ENCODE measurements around the gene DNAJA4.

DNAJA4 gene

DNA sequence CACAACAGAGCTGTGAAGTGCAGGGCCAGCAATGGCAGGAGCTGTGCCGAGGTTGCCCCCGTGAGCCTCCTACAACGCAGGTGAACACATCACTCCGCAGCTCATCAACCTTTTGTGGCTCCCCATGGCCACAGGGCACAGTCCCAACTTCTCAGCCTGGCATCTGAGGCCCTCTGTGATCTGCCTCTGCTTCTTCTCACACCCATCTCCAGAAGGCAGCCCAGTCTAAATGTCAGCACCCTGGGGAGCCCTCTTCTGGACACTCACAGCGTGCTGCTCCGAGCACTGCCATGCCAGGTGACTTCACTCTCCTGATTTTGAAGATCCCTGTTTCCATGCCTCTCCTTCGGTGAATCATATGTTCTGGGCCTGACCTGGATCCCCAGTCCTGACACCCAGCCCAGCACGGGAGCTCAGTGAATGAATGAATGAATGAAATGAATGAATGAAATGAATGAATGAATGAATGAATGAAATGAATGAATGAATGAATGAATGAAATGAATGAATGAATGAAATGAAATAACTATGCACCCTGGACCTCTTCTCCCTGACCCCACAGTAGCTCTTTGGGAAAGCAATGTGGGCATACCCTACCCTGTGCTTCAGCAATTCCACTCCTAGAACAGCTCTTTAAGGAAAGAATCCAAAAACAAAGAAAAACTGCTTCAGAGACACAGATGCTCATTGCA, 52.9 kb downstream of the DNAJA4 start:
- no peak for DNase-seq

DNA sequence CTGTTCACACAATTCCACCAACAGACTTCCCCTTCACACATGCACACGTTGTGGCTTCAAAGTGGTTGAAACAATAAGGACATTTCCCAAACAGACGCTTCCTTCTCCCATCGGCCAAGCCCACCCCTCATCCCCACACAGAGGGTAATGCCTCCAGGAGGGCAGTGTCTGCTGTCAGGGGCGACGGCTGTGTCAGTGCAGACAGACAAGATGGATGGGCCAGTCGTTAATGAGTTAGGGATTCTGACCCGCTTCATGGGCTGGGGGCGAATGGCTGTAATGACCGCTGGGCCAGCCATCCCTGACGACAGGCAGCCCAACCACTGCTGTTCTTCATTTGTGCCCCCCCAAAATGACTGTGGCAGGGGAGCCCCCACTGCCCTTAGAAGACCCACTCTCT, 55.2 kb downstream of the DNAJA4 start:
- no peak for DNase-seq

DNA sequence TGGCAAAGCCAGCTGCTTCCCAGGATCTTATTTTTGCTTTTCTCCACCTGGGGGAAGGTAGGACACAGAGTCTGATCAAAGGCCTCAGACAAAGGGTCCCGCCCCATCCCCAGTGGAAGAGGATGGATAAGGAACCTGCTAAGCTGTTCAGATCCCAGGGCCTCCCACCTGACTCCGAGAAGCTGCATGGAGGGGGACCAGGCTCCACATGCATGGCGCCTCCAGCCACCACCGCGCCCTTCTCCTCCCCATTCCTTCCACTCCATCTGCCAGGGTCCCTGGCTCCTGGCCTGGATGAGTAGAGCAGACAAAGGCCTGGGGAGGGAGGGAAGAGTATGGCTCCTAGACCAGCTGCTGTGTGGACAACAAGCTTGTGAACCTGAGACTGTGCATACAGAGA, 55.8 kb downstream of the DNAJA4 start:
- DNase-seq = no peak

DNA sequence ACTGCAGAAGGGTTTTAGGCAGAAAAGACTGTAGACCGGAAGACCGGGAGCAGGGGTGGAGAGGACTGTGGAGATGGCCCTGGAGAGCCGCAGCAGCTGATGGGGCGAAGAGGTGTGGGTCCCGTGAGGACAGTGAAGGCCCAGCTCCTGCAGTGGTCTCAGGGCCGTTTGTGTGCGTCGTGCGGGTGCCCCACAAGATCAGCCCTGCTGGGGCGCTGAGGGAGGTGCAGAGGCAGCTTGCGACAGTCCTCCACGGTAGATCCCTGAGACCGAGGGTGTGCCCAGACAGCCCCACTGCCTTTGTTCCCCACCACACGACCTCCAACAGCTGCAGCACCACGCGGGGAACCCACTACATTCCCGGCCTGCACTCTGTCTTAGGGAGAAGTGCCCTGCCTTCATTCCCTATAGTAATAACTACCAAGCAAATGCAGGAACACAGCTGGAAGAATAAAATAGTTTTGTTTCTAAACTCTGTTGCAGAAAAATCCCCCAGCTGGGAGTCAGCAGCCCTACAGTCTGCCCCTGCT, 56.7 kb downstream of the DNAJA4 start:
- DNase-seq = no peak

DNA sequence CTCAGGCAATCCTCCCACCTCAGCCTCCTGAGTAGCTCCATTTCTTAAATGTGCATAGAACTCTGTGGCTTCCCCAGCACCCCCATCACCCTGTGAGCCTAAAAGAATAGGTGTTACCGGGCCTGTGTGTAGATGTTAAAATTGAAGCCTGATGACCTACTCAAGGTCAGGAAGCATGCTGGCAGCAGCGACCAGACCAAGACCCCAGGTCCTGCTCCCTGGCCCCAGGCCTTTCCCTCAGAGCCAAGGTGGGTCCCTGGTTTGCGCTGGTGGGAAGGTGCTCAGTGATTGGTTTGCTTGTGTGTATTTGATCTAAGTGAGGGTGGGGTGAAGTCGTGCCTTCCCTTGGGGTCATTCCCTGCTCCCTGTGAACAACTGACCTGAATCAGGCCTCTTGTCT, 57.4 kb downstream of the DNAJA4 start:
- no peak for DNase-seq

DNA sequence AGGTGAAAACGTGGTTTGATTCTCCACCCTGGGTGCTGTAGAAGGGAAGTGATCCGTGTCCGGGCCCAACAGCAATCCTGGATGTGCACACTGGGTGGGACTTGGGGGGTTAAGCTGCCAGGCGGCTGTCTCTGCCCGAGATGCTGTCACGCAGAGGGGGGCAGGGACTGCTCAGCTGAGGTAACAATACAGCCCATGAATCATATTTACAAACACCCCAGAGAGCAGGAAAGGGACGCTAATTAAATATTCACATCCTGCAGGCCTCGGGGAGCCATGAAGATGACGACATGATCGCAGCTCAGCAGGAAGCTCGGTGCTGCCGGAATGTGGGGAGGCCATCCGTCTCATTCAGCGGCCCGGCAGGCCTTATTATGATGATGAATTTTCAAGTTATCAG, 57.9 kb downstream of the DNAJA4 start:
- no peak for DNase-seq

DNA sequence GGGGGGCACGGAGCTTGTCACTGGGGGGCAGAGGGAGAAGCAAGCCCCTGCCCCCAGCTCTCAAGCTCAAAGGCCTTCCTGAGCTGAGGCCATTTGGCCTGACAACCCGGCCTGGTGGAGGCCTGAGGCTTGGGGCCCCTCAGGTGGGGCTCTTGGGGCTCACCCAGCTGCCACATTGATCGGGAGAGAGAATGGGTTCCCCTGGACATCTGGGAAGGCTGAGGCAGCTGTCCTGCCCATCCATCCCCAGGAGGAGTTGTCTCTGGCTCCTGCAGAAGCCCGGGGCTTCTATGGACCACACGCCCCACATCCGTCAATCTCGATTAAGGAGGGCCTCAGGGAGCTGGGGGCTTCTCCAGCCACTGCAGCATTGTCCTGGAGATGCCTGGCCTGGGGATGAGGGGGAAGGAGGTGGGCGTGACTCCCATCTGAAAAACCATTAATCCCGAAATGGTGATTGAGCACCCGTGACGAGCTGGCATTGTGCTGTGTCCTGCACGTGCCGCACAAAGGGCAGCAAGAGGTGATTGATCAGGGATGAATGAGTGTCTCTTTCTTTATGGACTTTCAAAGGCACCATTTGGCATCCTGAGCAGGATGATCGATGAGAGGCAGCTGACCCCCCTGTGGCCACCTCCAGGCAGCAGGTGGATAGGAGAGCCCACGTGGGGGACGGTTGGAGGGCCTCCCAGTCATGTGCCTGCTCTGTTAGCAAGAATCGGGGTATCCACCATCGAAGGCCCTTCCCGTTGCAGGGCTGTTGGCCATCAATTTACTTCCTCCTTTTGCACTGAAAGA, 58.6 kb downstream of the DNAJA4 start:
- DNase-seq = no peak

DNA sequence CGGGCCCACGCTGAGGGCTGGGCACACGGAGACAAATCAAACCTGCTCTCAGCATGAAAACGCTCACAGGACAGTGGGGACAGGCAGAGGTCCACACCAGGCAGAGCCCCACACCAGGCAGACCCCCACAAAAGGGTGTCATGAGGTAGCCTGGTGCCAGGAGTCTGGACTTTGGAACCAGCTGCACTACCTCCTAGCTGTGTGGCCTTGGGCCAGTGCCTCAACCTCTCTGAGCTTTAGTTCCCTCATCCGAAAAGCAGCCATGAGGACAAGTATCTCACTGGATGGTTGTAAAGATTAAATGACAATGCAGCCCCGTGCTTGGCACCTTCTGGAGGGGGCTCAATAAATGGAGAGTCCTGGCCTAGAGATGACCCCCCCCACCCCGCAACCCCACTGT, 59.3 kb downstream of the DNAJA4 start:
- DNase-seq = no peak

DNA sequence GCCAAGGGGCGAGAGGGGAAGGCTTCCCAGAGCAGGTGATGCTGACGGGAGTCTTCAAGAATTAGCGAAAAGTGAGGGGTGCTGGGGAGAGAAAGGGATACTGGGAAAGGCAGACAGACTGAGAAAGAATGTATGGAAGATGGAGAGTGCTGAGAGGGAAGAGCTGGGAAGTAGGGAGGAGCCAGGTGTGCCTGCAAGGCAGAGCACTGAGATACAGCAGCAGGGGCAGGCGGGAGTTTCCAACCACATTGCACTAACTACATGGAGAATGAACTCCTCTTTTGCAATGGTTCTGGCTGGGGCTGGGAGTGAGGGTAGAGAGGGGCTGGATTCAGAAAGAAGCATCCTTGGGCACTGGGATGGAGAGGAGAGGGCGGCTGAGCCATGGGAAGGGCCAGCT, 59.8 kb downstream of the DNAJA4 start:
- DNase-seq = no peak

DNA sequence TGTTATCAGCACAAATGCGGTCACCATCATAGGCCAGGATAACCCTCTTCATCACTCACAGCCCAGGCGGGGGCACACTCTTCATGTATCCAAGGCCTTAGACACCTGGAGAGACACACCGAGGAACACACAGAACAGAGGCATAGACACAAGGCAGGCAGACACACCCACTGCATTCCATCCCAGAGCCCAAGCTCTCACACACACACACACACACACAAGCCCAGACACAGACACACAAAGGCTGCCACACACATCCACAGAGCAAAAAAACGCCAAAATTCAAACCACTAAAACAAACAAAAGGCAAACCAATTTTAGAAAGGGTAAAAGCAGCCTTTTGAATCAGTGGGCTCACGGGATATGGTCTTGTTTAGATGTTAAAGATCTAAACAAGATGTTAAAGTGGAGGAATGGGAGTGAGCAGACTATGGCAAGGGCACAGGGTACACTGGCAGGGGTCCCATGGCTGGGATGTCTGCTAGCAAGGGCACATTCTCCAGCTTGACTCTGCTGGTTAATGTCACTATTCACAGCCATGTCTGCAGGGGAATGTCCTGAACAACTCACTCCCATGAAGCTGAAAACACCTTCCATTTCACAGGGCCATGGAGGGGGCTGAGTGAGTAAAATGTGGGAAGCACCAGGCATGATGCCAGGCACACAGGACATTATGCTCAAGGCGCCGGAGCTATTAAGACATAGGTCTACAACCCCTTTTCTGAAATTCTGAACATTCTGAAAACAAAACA, 60.9 kb downstream of the DNAJA4 start:
- DNase-seq = no peak

DNA sequence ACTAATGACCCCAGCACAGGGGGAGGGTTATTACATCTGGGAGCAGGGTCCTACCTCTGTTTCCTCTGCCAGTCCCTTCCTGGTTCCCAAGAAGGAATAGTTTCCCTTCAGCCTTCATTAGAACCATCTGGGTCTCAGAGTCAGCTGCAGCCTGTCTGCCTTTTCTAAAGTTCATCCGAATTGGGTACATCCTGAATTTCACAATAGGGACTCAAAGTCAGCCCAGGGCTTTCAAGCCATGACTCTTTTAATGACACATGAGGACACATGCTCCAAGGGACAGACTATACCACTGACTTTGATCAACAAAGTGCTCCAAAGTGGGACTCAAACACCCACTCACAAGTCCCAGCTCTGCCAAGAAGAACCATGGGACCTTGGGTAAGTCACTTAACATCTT, 63.1 kb downstream of the DNAJA4 start:
- no peak for DNase-seq

DNA sequence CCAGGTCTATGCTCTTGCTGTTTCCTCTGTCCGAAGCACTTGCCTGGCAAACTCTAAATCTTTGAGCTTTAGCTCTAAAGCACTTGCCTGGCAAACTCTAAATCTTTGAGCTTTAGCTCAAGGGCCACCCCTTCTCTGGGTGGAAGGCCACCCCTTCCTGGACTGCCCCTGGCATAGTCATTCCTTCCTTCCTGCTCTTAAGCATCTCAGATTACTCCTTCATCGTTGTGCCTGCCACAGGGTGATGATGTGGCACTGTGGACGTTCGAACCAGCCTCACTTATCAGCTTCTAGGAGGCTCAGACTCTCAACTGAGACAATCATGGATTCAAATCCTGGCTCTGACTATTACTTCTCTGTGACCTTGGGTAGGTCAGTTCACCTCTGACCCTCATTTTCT, 65.3 kb downstream of the DNAJA4 start:
- no peak for DNase-seq
